ENCODE results near the gene TEX54.
"Not testable (repeated sequence)": the region's sequence is repeated elsewhere in the genome, so short reads cannot be mapped to it uniquely, and the experiment has no call there.

The TEX54 gene

GRCh38 chr11:62832336-62833234 lies at the start of gene TEX54:
TEX54 (minus strand) TSS chr11:62832841.
- no peak for DNase-seq

- no peak for DNase-seq
These were observed 49.7 kb upstream of the TEX54 start for GRCh38 chr11:62882431-62882749.

GRCh38 chr11:62881579-62882430 lies 49.2 kb upstream of the TEX54 start:
- peak; percentile 91 to 93 for DNase-seq

GRCh38 chr11:62880803-62881578 lies 48.4 kb upstream of the TEX54 start, which contains the start of gene SLC3A2:
SLC3A2 (plus strand) TSS chr11:62880896; CDS start chr11:62881024, 128 bp downstream.
- DNase-seq = peak; percentile 78 to 88

- DNase-seq = peak; percentile 48 to 51
These were observed 47.7 kb upstream of the TEX54 start for GRCh38 chr11:62880231-62880802.

GRCh38 chr11:62879235-62879978 lies 46.8 kb upstream of the TEX54 start:
- DNase-seq = no peak

- no peak for DNase-seq
These were observed 44.1 kb upstream of the TEX54 start for GRCh38 chr11:62876712-62877111.

- no peak for DNase-seq
These were observed 43.2 kb upstream of the TEX54 start for GRCh38 chr11:62875698-62876478.

GRCh38 chr11:62874851-62875250 lies 42.2 kb upstream of the TEX54 start:
- no peak for DNase-seq

GRCh38 chr11:62865635-62866034 lies 33.0 kb upstream of the TEX54 start:
- no peak for DNase-seq

- DNase-seq = no peak
These were observed 31.2 kb upstream of the TEX54 start for GRCh38 chr11:62863687-62864335.

- not testable (repeated sequence) for DNase-seq
These were observed 29.0 kb upstream of the TEX54 start for GRCh38 chr11:62861564-62862192.

- no peak for DNase-seq
These were observed 28.4 kb upstream of the TEX54 start for GRCh38 chr11:62860835-62861563.

GRCh38 chr11:62859281-62859703 lies 26.7 kb upstream of the TEX54 start:
- DNase-seq = not testable (repeated sequence)

GRCh38 chr11:62858201-62858600 lies 25.6 kb upstream of the TEX54 start:
- no peak for DNase-seq

GRCh38 chr11:62857541-62857982 lies 24.9 kb upstream of the TEX54 start:
- no peak for DNase-seq

- no peak for DNase-seq
These were observed 23.8 kb upstream of the TEX54 start for GRCh38 chr11:62856333-62856895.

GRCh38 chr11:62855571-62856332 lies 23.1 kb upstream of the TEX54 start:
- DNase-seq = peak; percentile 94 to 95

Data from AML-193 (cell line).